HG03432 (cell line): ENCODE measurements around the gene MRPL34.

ENCODE experiments used
- ATAC-seq: cut with Tn5 transposase; IDR thresholded peaks from one replicate; pipeline ENCODE4 v1.9.1; 2021; ENCODE audit warnings: mild to moderate bottlenecking, moderate library complexity; ENCODE audit not compliant: unreplicated experiment

The MRPL34 gene

DNA sequence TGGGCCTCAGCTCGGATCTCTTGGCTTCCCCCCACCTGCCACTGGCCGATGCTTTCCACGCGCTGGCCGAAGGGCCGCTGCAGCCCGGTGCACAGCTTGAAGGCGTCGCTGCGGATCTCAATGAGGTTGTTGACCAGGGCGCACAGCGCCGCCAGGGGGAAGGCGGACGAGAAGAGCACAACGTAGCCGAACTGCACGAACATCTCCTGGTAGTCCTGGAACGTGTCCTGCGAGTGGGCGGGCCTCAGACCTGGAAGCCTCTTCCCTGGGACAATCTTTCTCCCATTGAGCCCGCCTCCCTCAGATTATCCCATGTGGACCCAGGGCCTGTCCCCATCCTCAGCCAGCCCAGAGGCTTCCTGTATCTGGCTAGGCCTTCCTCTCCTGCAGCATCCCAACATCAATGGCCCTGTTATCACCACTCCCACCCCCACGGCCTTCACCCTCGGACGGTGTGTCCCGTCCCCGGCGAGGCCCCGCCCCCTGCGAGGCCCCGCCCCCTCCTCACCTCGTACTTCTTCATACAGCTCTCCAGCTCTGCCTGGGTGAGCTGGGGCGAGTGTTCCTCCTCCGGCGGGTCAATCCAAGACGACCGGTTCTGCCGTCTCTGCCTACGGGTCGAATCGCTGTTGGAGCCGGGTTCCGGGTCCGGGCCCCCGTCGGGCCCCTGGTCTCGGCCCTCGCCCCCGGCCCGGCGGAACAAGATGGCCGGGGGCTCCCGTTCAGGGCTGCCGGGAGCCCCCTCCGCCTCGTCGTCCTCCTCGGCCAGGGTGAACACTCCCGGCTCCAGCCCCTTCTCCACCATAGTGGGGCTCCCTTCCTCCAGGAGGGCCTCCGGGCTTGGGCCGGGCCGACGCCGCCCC lies 22.2 kb downstream of the MRPL34 start:
- ATAC-seq, result no peak

DNA sequence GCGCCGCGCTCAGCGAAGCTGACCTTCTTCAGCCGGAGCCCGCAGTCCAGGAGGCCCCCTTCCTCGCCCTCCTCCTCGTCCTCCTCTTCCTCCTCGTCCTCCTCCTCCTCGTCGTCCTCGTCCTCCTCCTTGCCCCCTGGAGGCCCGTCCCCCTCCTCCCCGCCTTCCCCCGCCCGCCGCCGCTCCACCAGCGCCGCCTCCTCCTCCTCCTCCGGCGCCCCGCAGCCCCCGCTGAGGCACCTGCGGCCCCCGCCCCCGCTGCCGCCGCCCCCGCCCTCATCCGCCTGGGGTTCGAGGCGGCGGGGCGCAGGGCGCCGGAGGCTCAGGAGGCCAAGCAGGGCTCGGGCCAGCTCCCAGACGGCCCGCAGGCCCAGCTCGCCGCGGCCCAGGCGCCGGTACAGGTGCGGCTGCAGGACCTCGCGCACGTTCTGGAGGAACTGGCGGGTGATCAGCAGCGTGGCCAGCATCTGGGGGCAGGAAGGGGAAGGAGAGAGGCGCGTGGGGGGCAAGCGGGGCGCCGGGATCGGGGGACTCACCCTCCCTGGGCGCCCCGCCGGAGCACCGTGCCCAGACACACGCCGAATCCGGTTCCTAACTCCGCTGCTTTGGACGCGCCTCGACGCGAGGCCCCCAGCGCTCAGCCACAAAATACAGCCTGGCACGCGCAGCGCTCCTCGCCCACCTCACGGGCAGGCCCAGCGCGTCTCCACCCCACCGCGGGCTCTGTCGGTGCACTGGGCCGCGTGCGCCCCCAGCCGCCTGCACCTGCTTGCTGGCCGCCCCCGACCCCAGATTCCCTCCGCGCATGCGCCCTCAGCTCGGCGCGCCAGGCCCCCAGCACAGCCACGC lies 23.1 kb downstream of the MRPL34 start:
- no peak for ATAC-seq

GRCh38 chr19:17329366-17330261 lies 23.9 kb downstream of the MRPL34 start:
- ATAC-seq, result no peak

- no peak for ATAC-seq
Measured at GRCh38 chr19:17330262-17331044, 24.8 kb downstream of the MRPL34 start.

DNA sequence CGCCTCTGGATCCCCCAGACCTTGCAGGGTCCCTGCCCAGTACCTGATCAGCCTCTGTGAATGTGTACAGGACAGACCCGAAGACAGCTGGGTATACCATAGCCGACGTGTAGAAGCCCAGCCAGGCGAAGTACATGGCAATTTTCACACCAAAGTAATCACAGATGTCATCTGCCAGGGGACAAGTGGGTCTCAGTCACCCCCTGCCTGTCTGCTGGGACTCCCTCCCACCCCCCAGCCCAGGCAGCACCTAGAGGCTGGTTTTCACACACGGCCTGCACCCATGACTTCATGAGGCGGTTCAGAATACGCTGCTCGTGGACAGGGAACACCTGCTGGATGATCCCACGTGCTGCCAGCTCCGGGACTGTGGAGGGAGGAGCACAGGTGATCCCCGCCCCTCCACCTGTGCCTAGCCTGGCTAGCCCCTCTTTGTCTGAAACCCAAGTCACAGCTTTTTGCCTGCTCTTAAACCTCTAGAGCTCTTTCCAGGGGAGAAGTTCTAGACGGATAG lies 25.4 kb downstream of the MRPL34 start:
- no peak for ATAC-seq

- no peak for ATAC-seq
Measured at GRCh38 chr19:17332360-17332676, 26.6 kb downstream of the MRPL34 start.

DNA sequence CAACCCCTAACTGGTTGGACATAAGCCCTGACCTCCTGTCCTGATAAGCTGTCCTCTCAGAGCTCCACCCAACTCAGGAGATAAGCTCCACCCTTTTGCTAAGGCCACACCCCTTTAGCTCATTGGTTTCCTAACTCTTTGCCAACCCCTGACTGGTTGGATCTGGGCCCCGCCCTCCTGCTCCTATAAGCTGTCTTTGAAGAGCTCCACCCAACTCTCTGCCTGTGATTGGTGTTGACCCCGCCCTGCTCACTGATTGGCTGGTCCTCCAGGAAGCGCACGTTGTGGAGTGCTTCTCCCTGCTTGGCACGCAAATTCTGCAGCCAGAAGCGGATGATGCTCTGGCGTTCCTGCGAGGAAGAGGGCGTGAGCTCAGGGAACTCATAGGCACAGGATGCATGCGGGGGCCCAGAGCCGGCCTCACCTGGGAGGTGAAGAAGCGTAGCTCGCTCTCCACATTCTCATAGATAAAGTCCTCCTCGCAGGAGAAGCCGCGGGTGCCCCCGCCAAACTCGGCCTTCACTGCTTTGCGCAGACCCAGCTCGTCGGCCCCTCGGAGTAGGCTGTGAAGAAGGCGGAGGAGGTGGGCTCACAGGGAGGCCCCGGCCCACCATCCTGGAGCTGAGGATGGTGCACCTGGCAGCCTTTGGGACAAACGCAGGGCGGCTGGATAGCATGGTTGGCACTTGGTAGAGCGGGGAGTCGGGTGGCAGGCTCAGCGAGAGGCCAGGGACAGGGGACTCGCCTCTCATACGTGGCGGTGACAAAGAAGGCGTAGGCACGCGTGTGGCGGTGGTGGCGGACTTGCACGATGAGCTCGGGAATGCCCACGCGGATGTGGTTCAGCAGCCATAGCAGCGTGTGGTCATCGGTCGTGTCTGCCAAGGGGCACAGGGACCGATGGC lies 27.3 kb downstream of the MRPL34 start:
- no peak for ATAC-seq

DNA sequence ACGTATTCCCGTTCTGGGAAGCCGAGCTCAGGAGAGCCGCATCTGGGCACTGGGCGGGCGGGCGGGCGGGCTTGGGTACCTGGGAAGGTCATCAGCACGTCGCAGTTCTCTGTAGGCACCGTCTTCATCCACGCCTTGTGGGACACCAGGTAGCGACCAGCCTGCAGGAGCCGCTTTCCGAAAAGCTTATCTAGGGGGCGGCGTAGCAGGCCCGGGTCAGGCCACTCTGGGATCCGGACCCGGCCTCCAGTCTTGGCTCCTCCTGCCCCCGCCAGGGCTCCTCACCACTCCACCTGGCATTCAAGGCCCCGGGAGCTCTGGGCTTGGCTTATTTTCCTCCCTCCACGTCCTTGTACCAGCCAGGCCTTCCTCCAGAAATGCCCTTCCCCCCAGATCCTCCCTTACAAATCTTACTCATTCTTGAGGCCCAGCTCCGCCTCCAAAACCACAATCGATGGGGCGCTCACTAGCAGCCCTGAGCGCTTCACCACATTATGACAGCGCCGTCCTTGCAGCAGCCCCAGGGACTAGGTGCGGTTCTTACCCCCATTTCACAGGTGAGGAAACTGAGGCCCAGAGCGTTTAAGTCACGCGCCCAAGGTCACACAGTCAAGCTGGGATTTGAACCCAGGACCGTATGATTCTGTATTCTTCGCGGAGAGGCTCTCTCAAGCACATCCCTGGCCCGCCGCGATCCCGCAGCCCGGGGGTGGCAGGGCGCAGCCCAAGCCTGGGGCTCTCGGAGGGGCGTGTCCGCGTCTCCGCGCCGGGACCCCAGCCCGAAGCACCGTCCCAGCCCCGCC lies 28.1 kb downstream of the MRPL34 start:
- no peak for ATAC-seq

- ATAC-seq, result peak; percentile 51
Measured at GRCh38 chr19:17334414-17335409, 29.0 kb downstream of the MRPL34 start, which contains the start of gene ANO8. Gene ANO8, minus strand, starts transcription at chr19:17334855. Its CDS starts 185 bp downstream, at chr19:17334670.

- ATAC-seq, result no peak
Measured at GRCh38 chr19:17335575-17335974, 29.9 kb downstream of the MRPL34 start.

- peak; percentile 64 for ATAC-seq
Measured at GRCh38 chr19:17336872-17337674, 31.4 kb downstream of the MRPL34 start, which contains the start of gene GTPBP3. Gene GTPBP3, plus strand, starts transcription at chr19:17337553. Its CDS starts 59 bp downstream, at chr19:17337612.

- peak; percentile 6 for ATAC-seq
Measured at GRCh38 chr19:17337675-17338432, 32.2 kb downstream of the MRPL34 start.

DNA sequence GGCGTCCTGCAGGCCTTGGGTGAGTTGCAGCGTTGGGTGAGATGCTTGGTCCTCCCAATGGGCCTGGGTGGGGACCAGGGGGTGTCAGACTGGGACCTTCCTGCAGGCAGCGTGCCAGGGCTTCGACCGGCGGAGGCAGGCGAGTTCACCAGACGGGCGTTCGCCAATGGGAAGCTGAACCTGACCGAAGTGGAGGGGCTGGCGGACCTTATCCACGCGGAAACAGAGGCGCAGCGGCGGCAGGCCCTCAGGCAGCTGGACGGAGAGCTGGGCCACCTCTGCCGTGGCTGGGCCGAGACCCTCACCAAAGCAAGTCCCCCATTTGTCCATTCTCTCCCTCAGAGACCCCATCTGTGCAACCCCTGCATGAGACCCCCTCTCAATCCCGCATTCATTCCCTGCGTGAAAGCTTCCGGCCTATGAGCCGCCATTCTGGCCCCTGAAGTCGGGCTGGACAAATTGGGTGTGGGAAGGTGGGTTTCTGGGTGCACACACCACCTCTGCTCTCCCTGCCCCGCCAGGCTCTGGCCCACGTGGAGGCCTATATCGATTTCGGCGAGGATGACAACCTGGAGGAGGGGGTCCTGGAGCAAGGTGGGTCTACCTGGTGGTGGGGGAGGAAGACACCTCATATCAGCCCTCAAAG lies 32.9 kb downstream of the MRPL34 start:
- no peak for ATAC-seq

GRCh38 chr19:17339088-17339741 lies 33.5 kb downstream of the MRPL34 start:
- ATAC-seq, result no peak
